ENCODE data around the gene WSCD2.

WSCD2 gene

DNA sequence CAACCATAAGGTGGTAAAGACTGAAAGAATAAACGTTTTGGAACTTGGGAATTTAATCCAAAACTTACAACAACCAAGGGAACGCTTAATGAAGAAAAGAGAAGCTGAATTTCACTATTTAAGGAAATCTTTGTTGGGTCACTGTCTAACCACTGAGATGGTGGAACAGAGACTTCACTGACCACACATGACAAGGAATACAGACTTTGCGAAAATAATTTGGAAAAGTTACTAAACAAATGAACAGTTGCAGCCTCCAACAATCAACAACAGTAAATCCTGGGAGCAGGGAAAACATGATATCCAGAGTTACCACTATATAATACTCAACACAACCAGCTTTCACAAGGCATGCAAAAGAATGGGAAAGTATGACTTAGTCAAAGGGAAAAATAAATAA lies 131.0 kb downstream of the WSCD2 start:
- no peak for DNase-seq

DNA sequence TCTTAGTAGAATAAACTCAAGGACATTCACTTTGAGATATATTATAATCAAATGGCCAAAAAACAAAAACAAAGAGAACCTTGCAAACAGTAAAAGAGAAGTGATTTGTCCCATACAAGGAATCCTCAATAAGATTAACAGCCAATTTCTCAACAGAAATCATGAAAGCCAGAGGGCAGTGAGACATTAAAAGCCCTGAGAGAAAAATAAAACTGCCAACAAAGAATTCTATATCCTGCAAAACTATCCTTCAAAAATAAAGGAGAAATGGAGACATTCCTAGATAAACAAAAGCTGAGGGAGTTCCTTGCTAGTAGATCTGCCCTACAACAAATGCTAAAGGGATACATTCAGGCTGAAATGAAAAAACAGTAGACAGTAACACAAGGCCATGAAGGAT lies 131.9 kb downstream of the WSCD2 start:
- DNase-seq: no peak

DNA sequence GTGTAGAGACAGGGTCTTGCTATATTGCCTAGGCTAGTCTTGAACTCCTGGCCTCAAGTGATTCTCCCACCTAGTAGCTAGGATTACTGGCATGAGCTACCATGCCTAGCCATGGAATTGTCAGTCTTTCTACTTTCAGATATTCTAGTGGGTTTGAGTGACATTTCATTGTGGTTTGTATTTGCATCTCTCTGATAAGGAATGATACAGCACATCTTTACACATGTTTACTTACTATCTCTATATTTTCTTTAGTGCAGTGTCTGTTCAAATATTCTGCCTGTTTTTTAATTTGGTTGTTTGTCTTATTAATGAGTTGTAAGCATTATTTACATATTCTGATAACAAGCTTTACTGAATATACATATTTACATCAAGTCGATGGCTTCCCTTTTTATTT lies 136.4 kb downstream of the WSCD2 start:
- DNase-seq: no peak

DNA sequence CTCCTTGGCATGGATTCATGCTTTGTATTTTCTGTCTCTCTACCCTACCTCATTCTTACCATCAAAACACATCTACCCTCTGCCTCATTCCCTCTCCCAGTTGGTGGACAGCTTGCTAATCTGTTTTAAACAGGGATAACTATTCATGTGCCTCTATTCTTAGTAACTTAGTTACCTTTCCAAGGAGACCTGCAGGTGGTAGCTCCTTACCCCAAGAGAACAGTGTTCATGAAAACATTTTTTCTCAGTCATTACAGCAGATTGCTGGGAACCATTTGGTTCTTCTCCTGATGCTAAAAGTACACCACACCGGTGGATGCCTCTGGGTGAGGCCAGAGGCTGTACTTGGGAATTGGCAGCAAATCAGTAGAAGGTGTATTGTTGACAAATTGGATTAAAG lies 137.0 kb downstream of the WSCD2 start:
- DNase-seq: no peak

DNA sequence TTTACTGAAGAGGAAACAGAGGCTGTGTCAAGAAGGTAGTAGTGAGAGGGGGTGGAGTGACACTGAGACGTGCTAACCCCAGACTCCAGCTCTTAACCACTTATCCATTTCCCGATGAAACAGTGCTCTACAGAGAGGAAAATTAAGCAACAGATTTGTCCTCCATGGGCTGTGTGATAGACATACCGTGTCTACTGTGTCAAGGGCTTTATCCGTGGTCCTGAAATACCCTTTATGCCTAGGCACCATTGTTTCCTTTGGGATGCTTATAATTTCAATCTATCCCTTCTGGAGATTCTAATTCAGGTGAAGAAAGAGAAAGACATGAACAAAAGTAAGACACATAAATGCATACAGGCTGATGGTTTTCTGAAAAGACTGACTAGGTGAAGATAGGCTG lies 138.4 kb downstream of the WSCD2 start:
- no peak for DNase-seq

DNA sequence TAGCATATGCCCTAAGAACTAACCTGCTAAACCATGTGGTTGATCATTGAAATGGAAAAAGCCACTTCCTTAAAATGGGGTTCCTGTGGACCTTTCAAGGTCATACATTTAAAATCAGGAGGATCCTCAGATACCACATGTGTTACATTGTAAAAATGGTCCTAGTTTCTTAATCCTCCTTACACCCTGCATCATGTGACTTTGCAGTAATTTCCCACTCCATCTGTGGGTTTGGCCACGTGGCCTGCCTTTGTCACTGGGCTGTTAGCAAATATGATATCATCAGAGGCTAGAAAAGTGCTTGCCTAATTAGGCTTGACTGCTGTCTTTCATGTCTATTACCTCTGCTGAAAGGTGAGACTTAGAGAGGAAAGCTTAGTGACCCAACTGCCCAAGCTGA lies 139.3 kb downstream of the WSCD2 start:
- DNase-seq: no peak

DNA sequence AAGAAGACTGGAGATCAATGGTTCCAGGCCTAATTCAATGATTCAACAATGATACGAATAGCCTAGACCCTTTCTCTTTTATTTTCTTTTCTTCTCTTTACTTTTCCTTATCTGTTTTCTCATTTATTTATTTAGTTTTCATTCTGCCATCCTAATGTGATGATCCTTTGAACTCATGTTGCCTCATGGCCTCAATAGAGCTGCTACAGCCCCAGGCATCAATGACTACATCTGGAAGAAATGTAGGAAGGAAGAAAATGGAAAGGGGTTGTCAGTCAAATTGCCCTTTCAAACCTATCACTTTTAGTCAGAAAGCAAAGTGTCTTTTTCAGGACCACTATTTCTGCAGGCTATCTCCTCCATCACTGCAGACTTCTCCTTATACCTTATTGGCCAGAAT lies 140.1 kb downstream of the WSCD2 start:
- DNase-seq: no peak

DNA sequence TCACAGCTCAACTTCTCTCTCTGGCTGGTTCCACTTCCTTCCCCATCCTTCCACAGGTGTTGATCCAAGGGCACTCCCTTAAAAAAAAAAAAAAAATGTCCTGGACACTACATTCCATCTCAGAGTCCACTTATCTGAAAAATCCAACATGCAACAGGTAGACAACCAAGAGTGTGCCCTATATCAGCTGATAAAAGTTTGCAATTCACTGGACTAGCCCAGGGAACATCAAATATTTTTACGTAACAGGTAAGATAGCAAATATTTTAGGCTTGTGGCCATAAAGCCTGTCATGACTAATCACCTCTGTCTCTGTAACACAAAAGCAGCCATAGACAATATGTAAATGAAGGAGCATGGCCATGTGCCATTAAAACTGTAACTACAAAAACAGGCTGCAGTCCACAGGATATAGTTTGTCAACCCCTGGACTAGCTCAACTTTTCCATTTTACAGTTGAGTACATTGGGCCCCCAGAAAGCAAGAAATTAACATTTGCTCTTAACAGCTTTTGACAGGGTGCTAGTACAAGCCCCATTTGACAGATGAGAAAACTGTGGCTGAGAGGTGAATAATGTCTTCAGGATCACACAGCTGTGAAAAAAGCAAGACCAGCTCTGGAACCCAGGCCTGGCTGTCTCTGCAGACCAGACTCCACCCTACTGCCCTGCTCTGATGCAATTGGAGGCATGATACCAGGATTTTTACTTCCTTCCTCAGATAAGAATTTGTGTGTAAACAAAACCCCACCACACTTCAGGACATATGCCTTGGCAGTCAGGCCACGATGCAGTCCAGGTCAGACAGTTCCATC lies 141.2 kb downstream of the WSCD2 start:
- no peak for DNase-seq

DNA sequence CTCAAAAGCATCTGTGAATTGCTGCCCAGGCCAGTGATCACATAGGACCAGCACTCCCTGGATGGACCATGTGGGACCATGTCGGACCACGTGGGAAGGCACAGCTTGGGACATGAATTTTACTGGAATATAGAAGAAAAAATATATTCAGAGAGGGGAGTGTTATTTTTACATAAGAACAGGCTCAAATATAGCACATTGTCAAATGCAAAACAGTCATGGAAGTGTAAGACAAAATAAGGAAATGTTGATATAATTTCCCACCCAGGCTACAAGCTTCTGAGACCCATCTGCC lies 141.7 kb downstream of the WSCD2 start:
- DNase-seq: no peak

DNA sequence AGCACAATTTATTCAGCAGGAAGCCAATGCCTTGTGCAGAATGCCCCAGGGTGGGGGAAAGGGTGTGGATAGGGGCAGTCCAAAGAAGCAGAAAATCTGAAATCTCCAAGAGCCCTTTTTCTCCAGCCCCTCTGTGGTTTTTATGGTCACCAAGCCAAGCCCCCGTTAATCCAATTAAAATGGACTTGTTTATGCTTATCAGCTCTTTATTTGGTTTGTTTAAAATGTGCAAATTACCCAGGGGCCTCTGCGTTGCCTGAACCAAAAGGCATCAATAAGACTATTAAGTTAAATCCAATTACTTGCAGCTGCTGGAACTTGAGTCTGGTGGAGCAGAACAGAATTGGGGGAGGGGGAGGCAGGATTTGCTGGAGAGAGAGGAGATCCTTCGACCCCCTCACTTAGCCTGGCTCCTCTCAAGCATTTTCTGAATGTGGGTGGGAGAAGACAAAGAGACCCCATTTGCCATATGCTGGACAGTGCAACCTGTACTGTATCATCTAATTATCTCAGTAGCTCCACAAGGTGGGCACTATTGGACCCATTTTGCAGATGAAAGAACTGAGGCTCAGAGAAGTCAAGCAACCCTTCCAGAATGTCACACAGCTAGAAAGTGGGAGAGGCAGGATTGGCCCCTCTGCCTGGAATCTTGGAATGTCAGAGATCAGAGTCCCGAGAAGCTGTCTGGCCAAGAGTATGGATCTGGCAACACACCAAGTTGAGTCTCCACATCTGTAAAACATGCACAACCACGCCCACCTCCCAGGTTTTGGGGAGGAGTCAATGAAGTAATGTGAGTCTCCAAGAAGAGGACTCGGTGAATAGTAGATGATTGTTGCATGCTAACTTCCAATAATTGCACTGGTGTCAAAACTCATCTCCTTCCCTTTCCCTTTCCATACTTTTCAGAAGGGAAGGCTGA lies 143.1 kb downstream of the WSCD2 start:
- DNase-seq: no peak

DNA sequence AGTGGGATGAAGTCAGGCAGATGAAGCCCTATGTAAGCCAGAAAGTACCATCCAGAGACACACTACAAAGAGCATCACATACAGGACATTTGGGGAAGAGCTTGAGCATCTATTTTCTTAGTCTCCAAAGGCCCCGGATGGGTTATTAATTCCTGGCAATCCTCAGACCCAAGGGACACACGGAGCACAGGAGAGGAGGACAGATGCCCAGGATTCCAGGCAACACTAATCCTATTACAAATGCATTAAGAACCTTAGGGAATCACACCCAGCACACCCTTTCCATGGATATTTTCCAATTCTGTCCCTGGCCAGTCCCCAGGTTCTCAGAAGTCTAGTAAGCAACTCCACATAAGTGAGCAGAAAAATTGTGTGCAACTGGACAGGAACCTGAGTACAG lies 144.1 kb downstream of the WSCD2 start:
- no peak for DNase-seq

DNA sequence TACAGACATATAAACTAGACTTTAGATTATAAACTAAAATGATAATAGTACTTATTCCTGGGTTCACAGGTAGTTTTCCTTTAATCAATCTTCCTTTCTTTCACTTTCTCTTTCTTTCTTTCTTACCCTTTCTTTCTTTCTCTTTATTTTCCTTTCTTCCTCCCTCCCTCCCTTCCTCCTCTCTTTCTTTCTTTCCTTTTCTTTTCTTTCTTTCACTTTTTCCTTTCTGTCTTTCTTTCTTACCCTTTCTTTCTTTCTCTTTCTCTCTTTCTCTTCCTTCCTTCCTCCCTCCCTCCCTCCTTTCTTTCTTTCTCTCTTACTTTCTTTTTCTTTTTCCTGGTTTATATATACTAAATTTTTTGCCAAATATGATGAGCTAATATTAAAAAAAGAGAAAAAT lies 148.5 kb downstream of the WSCD2 start:
- DNase-seq: no peak

DNA sequence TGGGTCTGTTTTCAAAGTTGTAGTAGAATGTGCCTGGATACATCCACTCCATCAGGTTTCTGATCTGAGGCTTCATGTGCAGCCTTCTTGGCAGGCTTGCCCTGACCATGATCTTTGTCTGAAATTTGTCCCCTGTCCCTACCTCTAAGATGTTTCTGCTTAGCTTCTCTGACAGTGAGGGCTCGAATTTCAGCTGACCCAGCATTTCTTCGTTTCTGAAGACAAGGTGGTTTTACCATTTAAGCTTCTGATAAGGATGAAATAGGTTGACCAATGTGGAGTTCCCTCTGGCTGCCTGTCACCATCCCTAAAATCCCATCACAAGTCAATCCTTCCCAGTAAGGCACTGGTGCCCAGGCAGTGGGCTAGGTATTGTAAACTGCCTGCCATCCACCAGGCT lies 153.1 kb downstream of the WSCD2 start:
- no peak for DNase-seq

DNA sequence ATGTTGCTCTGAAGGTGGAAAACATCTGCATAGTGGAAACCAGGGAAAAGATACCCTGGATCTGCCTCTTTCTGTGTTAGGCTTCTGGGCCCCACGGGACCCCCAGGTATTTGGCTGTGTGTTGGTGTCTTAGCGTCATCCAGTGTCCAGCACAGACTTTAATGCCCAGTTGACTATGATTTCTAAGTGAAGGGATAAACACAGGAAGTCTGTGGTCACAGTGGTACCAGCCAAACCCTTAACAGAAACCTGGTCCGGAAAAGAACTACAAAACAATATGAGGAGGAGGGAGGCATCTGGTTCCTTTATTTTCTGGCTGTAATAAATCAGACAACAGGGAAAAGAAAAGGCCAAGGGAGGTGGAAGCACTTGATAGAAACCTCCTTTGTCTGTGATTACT lies 153.6 kb downstream of the WSCD2 start:
- DNase-seq: no peak

DNA sequence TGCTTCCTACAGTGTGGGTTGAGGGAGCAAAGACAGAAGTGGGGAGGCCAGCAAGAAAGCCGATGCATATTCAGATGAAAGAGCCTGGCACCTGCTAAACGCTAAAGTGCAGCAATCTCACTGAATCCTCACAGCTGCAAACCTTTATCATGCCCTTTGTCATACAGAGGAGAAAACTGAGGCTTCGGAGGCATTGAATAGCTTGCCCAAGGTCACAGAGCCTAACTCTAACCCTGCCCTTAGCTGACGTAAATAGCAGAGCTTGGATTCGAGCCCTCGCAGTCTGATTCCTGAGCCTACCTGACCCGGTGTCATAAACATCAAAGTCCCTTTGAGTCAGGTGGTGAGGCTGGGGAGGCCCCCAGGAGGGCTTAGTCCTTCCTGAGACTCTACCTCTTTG lies 155.1 kb downstream of the WSCD2 start:
- no peak for DNase-seq

DNA sequence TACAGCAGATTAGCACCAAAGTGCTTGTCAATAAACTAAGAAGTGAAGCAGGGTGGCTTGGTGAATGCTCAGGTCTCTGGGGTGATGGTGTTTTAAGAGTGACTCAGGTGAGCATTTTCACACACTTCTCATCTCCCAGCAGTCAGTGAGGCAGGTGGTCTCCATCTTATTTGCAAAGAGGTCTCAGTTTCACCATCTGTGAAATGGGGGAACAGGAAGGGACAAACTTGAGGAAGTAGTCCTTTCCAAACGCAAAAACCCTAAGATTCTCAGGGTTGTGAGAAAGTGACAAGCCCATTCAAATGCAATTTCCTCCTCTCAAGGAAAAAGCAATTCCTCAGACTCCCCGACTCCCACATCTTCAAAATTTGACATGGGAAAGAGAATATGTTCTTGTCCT lies 155.9 kb downstream of the WSCD2 start:
- DNase-seq: no peak

DNA sequence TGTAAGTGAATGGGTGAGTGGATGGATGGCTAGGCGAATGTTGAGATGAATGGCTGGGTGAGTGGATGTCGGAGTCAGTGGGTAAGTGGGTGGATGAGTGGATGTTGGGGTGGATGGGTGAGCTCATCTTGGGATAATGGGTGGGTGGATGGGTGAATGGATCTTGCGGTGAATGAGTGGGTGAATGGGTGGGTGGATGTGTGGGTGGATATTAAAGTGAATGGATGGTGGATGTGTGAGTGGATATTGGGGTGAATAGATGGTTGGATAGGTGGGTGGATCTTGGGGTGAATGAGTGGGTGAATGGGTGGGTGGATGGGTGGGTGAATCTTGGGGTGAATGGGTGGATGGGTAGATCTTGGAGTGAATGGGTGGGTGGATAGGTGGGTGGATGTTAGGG lies 158.1 kb downstream of the WSCD2 start:
- DNase-seq: no peak

DNA sequence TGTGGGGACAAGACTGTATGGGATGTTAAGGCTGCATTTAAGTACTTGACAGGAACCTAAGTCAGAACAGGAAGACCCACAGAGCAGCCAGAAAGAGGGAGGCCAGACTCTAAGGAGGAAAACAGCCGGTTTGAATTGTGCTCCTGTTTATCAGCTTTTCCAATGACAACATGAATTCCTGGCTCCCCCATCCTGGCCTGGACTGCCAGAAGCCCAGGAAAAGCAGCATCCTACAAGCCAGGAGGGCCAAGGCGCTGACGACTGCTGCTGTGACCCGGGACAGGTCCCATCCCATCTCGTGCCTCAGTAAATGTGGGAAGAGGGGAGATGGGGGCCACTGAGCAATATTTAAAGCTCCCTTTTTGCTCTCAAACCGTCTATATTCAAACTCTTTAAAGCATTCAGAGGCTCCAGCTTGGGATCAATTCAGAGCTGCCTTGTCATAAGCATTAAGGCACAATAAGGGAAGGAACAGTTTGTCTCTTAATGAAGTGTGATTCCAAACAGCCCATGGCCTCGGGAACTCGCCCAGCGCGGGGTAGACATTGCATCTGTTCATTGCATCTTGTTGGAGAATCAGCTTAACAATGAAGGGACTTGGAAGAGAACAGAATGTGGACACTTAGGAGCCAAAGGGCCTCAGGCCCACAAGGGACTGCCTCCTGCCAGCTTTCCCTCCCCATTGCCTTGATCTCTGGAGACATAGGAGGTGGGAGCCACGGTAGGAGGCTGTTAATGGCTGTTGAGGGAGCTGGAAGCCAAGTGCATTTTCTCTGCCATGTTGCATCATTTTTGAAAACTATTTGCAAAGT lies 160.5 kb downstream of the WSCD2 start:
- peak in 8 of 56 donors; percentile 4 to 40 (median 20) for DNase-seq

DNA sequence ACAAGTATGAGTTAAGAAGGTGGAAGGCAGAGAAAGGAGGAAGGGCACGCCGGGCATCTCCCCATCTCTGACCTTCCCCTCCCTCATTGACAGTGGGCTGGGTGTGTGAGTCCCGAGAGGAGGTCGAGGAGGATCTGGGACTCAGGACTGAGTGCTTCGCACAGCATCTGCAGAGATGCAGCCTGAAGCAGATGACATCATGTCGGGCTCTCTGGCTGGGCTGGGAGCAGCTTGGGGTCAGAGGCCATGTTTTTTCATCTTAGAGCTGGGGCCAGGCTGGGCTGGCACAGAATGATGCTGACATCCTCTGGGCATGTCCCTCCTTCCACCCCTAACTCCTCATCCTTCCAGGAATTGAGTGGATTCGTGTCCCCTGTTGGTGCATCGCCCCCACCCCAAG lies 166.6 kb downstream of the WSCD2 start:
- no peak for DNase-seq

DNA sequence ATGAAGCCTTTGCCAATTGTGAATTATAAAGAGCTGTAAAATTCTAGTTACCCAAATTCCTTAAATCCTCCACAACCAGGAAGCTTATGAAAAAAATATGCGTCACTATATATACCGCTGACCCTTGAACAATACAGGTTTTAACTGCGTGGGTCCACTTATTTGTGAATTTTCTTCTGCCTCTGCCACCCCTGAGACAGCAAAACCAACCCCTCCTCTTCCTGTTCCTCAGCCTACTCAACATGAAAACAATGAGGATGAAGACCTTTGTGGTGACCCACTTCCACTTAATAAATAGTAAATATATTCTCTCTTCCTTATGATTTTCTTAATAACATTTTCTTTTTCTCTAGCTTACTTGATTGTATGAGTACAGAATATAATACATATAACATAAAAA lies 167.9 kb downstream of the WSCD2 start:
- DNase-seq: no peak

DNA sequence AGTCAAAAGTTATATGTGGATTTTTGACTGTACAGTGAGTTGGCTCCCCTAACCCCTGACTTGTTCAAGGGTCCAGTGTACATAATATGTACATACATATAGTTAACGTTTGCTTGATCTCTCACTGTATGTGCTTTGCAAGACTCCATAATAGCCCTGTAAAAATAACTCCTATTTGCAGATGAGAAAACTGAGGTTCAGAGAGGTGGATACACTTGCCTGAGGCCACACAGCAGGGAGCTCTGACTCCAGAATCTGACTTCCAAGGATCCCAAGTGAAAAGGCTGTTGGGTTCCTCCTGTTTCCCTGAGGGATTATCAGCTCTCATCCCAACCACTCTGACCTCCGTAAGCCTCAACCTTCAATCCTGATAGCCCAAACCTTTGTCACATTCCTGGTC lies 168.3 kb downstream of the WSCD2 start:
- no peak for DNase-seq
